SIG-M5 treated with dmso at 0.1 percent for 504 hours (cell line): ENCODE measurements around the gene FBXW8.

Experiments used
- DNase-seq: peaks from one replicate; lab custom pipeline; 2025; ENCODE audit not compliant: unreplicated experiment; lab: John Stamatoyannopoulos, UW

Gene FBXW8

GRCh38 chr12:116910645-116911451, at the start of gene FBXW8:
TSS of gene FBXW8 (plus strand) at chr12:116910950. CDS start at chr12:116911038, 88 bp downstream.
- peak; percentile 67 for DNase-seq

- peak; percentile 38 for DNase-seq
These were observed 49.4 kb upstream of the FBXW8 start for GRCh38 chr12:116861320-116861719.

- no peak for DNase-seq
These were observed 48.6 kb upstream of the FBXW8 start for GRCh38 chr12:116862167-116862566.

- peak; percentile 8 for DNase-seq
These were observed 47.4 kb upstream of the FBXW8 start for GRCh38 chr12:116863275-116863767.

- no peak for DNase-seq
These were observed 46.2 kb upstream of the FBXW8 start for GRCh38 chr12:116864371-116865160.

GRCh38 chr12:116867523-116867922, 43.2 kb upstream of the FBXW8 start:
- DNase-seq, result no peak

GRCh38 chr12:116870306-116870705, 40.4 kb upstream of the FBXW8 start:
- no peak for DNase-seq

- no peak for DNase-seq
These were observed 36.3 kb upstream of the FBXW8 start for GRCh38 chr12:116874324-116874995.

GRCh38 chr12:116876151-116876869, 34.4 kb upstream of the FBXW8 start:
- DNase-seq, result no peak

- no peak for DNase-seq
These were observed 31.9 kb upstream of the FBXW8 start for GRCh38 chr12:116878567-116879508.

GRCh38 chr12:116879509-116880212, 31.1 kb upstream of the FBXW8 start:
- no peak for DNase-seq

- DNase-seq, result no peak
These were observed 30.4 kb upstream of the FBXW8 start for GRCh38 chr12:116880213-116880816.

GRCh38 chr12:116880817-116881324, 29.9 kb upstream of the FBXW8 start:
- no peak for DNase-seq

GRCh38 chr12:116881325-116881876, 29.3 kb upstream of the FBXW8 start, which contains the start of gene HRK:
TSS of gene HRK (minus strand) at chr12:116881441. CDS start at chr12:116881307, 134 bp downstream.
- DNase-seq, result no peak

GRCh38 chr12:116881877-116882507, 28.8 kb upstream of the FBXW8 start:
- no peak for DNase-seq

- DNase-seq, result no peak
These were observed 28.0 kb upstream of the FBXW8 start for GRCh38 chr12:116882742-116883141.

GRCh38 chr12:116884871-116885270, 25.9 kb upstream of the FBXW8 start:
- DNase-seq, result peak; percentile 32
